SK-N-SH (cell line): ENCODE results near the gene SPDL1. TPM values are rescaled to one million over a fixed set of nuclear protein-coding genes. Genes with fewer than 3 reads are reported as not detected.

Experiments used
- CTCF ChIA-PET: fragments of 300-600, 350-600 bp; formaldehyde crosslinking; extraction: SDS; loops from one replicate; lab custom pipeline; 2021; lab: Yijun Ruan, JAX
- POLR2A ChIA-PET: fragments of 350-600 bp; sonication (Branson Sonifier 250); formaldehyde crosslinking; extraction: SDS; loops from one replicate; lab custom pipeline; 2020; ENCODE audit warnings: antibody characterized with exemption, inconsistent platforms; lab: Yijun Ruan, JAX
- DNase-seq: peaks from one replicate; pipeline ENCODE4 v3.0.0; 2012
- H2AFZ ChIP-seq: fragments of 200-600 bp; sonication (generic); 2 replicates; pipeline ENCODE4 v1.8.1; 2016; ENCODE audit warnings: antibody characterized with exemption, mild to moderate bottlenecking, low read depth
- H3F3A ChIP-seq: fragments of 200-600 bp; sonication (generic); replicated peaks from 2 replicates; pipeline ENCODE3; 2016; ENCODE audit warnings: antibody characterized with exemption, mild to moderate bottlenecking; ENCODE audit not compliant: insufficient read depth
- H3K27ac ChIP-seq, 2 experiments: fragments of 200-500 bp in 1 of 2; fragments of 200-600 bp in 1 of 2; sonication (Bioruptor generic) in 1 of 2; sonication (generic), shearing (Covaris generic) in 1 of 2; 2 replicates each; pipeline versions ENCODE4 v1.5.1 to v1.6.1; 2014 to 2016; ENCODE audit warnings: low read depth in 2 of 2, inconsistent platforms in 1 of 2, low read length in 1 of 2, mild to moderate bottlenecking in 1 of 2, mixed read lengths in 1 of 2
- H3K27me3 ChIP-seq: fragments of 200-600 bp; sonication (generic), shearing (Covaris generic); 2 replicates; pipeline ENCODE4 v1.6.1; 2016; ENCODE audit warnings: mixed run types; ENCODE audit not compliant: insufficient read depth
- H3K36me3 ChIP-seq, 2 experiments: fragments of 200-500 bp in 1 of 2; fragments of 200-600 bp in 1 of 2; sonication (Bioruptor generic) in 1 of 2; sonication (generic) in 1 of 2; replicated peaks in 1 of 2; 2 replicates each; pipeline versions ENCODE3 to v1.5.1; 2014 to 2016; ENCODE audit warnings: low read length in 1 of 2, mild to moderate bottlenecking in 1 of 2; ENCODE audit not compliant: insufficient read depth in 2 of 2, control insufficient read depth in 1 of 2
- H3K4me1 ChIP-seq, 2 experiments: fragments of 200-500 bp in 1 of 2; fragments of 200-600 bp in 1 of 2; sonication (Bioruptor generic) in 1 of 2; sonication (generic), shearing (Covaris generic) in 1 of 2; 2 replicates each; pipeline versions ENCODE4 v1.5.1 to v1.6.1; 2014 to 2016; ENCODE audit warnings: low read depth in 1 of 2, low read length in 1 of 2, mixed run types in 1 of 2; ENCODE audit not compliant: insufficient read depth in 2 of 2, control insufficient read depth in 1 of 2
- H3K4me2 ChIP-seq: fragments of 200-600 bp; sonication (generic), shearing (Covaris generic); 2 replicates; pipeline ENCODE4 v1.6.1; 2017; ENCODE audit warnings: mixed run types
- H3K4me3 ChIP-seq, 2 experiments: fragments of 200-500 bp in 1 of 2; fragments of 200-600 bp in 1 of 2; sonication (Bioruptor generic) in 1 of 2; sonication (generic), shearing (Covaris generic) in 1 of 2; 2 replicates each; pipeline versions ENCODE4 v1.5.1 to v1.8.1; 2014 to 2016; ENCODE audit warnings: low read depth in 2 of 2, inconsistent platforms in 1 of 2, low read length in 1 of 2, mild to moderate bottlenecking in 1 of 2, mixed read lengths in 1 of 2, moderate library complexity in 1 of 2
- H3K79me2 ChIP-seq: fragments of 200-600 bp; sonication (generic); 2 replicates; pipeline ENCODE4 v1.8.1; 2017; ENCODE audit warnings: mild to moderate bottlenecking; ENCODE audit not compliant: insufficient read depth
- H3K9ac ChIP-seq: fragments of 200-600 bp; sonication (generic); 2 replicates; pipeline ENCODE4 v1.6.1; 2017; ENCODE audit warnings: mixed run types
- H3K9me2 ChIP-seq: fragments of 200-600 bp; sonication (generic); 2 replicates; pipeline ENCODE4 v1.6.1; 2017; ENCODE audit warnings: mixed run types
- H3K9me3 ChIP-seq: fragments of 200-600 bp; sonication (generic); 2 replicates; pipeline ENCODE4 v1.6.1; 2017; ENCODE audit warnings: mixed run types, mild to moderate bottlenecking, moderate library complexity
- H4K20me1 ChIP-seq: fragments of 200-600 bp; sonication (generic); 2 replicates; pipeline ENCODE4 v1.6.1; 2017; ENCODE audit warnings: mild to moderate bottlenecking, mixed run types; ENCODE audit not compliant: insufficient read depth
- ELF1 ChIP-seq: IDR thresholded peaks from 2 replicates; pipeline ENCODE4 v1.4.0; 2012
- EP300 ChIP-seq, 2 experiments: IDR thresholded peaks; 2 replicates each; pipeline versions ENCODE4 v1.4.0 to v1.6.1; 2012; ENCODE audit warnings: borderline replicate concordance in 1 of 2, low read depth in 1 of 2, low read length in 1 of 2
- EZH2phosphoT487 ChIP-seq: fragments of 200-600 bp; sonication (generic); IDR thresholded peaks from 2 replicates; pipeline ENCODE4 v1.6.1; 2017; ENCODE audit warnings: low read depth, mixed run types, mild to moderate bottlenecking, antibody characterized with exemption, moderate library complexity, borderline replicate concordance
- FOXM1 ChIP-seq: IDR thresholded peaks from 2 replicates; pipeline ENCODE4 v1.4.0; 2012; ENCODE audit warnings: low read depth, mild to moderate bottlenecking
- JUND ChIP-seq: IDR thresholded peaks from 2 replicates; pipeline ENCODE4 v1.4.0; 2012
- MXI1 ChIP-seq: IDR thresholded peaks from 2 replicates; pipeline ENCODE4 v1.6.1; 2012; ENCODE audit warnings: mild to moderate bottlenecking, low read depth, low read length, improper control_type of control experiment
- NFIC ChIP-seq: IDR thresholded peaks from 2 replicates; pipeline ENCODE4 v1.4.0; 2012; ENCODE audit warnings: borderline replicate concordance
- POLR2AphosphoS5 ChIP-seq: IDR thresholded peaks from 2 replicates; pipeline ENCODE4 v1.6.1; 2012; ENCODE audit warnings: low read depth, low read length
- RCOR1 ChIP-seq: fragments of 150-350 bp; IDR thresholded peaks from 2 replicates; pipeline ENCODE4 v1.6.1; 2017; ENCODE audit warnings: antibody characterized with exemption, low read length
- RFX5 ChIP-seq: IDR thresholded peaks from 2 replicates; pipeline ENCODE4 v1.6.1; 2012; ENCODE audit warnings: mild to moderate bottlenecking, improper control_type of control experiment, low read length
- RXRA ChIP-seq: IDR thresholded peaks from 2 replicates; pipeline ENCODE4 v1.4.0; 2012; ENCODE audit warnings: low read depth, mild to moderate bottlenecking, borderline replicate concordance
- SIN3A ChIP-seq: IDR thresholded peaks from 2 replicates; pipeline ENCODE4 v1.6.1; 2012; ENCODE audit warnings: low read depth, mild to moderate bottlenecking, low read length, moderate library complexity, borderline replicate concordance
- SMC3 ChIP-seq: IDR thresholded peaks from 2 replicates; pipeline ENCODE4 v1.6.1; 2012; ENCODE audit warnings: low read depth, low read length, improper control_type of control experiment
- TCF12 ChIP-seq: IDR thresholded peaks from 2 replicates; pipeline ENCODE4 v1.4.0; 2012
- TEAD4 ChIP-seq: IDR thresholded peaks from 2 replicates; pipeline ENCODE4 v1.4.0; 2012; ENCODE audit warnings: mild to moderate bottlenecking, borderline replicate concordance; ENCODE audit not compliant: insufficient read depth
- YY1 ChIP-seq: IDR thresholded peaks from 2 replicates; pipeline ENCODE4 v1.4.0; 2012; ENCODE audit warnings: low read depth, mild to moderate bottlenecking
- WGBS: methylation state at CpG from one replicate; pipeline ENCODE4 v1.1.6; 2017; ENCODE audit warnings: low lambda C conversion rate; 5-methylcytosine and 5-hydroxymethylcytosine counted together
- polyA plus RNA-seq, 3 experiments: library from polyadenylated mRNA; depleted of rRNA; stranded (reverse); fragments of >200 nt; gene quantifications; 2 replicates each; pipeline ENCODE4 v1.2.3, GENCODE V29; 2012
- TF ChIP-seq, protein P1 (sequence below): IDR thresholded peaks from 2 replicates; pipeline ENCODE4; 2012
- TF ChIP-seq, protein P2 (sequence below): fragments of 200-600 bp; sonication (generic); IDR thresholded peaks from 2 replicates; pipeline ENCODE4 v1.6.1; 2017; ENCODE audit warnings: antibody characterized with exemption, mild to moderate bottlenecking, moderate library complexity
- TF ChIP-seq, protein P3 (sequence below): IDR thresholded peaks from 2 replicates; pipeline ENCODE4 v1.6.1; 2012; ENCODE audit warnings: mild to moderate bottlenecking, low read depth, low read length, moderate library complexity
- TF ChIP-seq, protein P4 (sequence below): IDR thresholded peaks from 2 replicates; pipeline ENCODE4 v1.4.0; 2012; ENCODE audit warnings: low read depth, borderline replicate concordance

The SPDL1 gene
- polyA plus RNA-seq, 1 of the 3 experiments (the other 2 are of a cell fraction) = 45.1 TPM

DNA sequence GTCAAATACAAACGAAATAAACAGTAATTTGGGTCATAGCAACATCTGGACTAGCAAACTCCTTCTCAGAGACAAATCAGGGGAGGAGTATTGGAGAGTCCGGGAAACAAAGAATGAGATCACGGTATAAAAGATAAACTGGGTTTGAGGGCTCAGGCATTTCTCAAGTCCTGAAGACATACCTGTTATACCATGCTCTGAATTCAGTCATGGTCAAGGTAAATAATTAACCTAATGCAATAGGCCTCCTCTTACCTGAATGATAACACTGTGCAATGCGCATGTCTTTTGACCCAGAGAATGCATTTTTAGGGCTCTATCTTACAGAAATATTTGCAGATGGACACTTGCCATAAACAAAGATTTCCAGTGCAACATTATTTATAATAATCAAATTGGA is 31.9 kb upstream of the SPDL1 start:
- no peaks in the 10 kb centered on the region for H3F3A ChIP-seq

More for the DNA sequence above, 31.9 kb upstream of the SPDL1 start:
- no peak overlapping the region for H3K27ac ChIP-seq
- H2AFZ ChIP-seq = no peak overlapping the region
- no peak overlapping the region for H3K4me2 ChIP-seq
- no peaks in the 10 kb centered on the region for H3K36me3 ChIP-seq
- TF ChIP-seq, protein P1, sequence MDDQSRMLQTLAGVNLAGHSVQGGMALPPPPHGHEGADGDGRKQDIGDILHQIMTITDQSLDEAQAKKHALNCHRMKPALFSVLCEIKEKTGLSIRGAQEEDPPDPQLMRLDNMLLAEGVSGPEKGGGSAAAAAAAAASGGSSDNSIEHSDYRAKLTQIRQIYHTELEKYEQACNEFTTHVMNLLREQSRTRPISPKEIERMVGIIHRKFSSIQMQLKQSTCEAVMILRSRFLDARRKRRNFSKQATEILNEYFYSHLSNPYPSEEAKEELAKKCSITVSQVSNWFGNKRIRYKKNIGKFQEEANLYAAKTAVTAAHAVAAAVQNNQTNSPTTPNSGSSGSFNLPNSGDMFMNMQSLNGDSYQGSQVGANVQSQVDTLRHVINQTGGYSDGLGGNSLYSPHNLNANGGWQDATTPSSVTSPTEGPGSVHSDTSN = no peak
- no peak for TF ChIP-seq EP300 (IDR thresholded peaks at IDR 0.05; ENCODE audit: borderline replicate concordance in 1 of 2, low read depth in 1 of 2, low read length in 1 of 2)
- no peak for TF ChIP-seq TCF12
- TF ChIP-seq POLR2AphosphoS5 = no peak
- TF ChIP-seq YY1 = no peak
- TF ChIP-seq, protein P2, sequence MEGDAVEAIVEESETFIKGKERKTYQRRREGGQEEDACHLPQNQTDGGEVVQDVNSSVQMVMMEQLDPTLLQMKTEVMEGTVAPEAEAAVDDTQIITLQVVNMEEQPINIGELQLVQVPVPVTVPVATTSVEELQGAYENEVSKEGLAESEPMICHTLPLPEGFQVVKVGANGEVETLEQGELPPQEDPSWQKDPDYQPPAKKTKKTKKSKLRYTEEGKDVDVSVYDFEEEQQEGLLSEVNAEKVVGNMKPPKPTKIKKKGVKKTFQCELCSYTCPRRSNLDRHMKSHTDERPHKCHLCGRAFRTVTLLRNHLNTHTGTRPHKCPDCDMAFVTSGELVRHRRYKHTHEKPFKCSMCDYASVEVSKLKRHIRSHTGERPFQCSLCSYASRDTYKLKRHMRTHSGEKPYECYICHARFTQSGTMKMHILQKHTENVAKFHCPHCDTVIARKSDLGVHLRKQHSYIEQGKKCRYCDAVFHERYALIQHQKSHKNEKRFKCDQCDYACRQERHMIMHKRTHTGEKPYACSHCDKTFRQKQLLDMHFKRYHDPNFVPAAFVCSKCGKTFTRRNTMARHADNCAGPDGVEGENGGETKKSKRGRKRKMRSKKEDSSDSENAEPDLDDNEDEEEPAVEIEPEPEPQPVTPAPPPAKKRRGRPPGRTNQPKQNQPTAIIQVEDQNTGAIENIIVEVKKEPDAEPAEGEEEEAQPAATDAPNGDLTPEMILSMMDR = no peak
- TF ChIP-seq RCOR1 = no peak
- TF ChIP-seq NFIC = no peak
- TF ChIP-seq TEAD4 = no peak
- no peak for TF ChIP-seq RXRA
- TF ChIP-seq, protein P3, sequence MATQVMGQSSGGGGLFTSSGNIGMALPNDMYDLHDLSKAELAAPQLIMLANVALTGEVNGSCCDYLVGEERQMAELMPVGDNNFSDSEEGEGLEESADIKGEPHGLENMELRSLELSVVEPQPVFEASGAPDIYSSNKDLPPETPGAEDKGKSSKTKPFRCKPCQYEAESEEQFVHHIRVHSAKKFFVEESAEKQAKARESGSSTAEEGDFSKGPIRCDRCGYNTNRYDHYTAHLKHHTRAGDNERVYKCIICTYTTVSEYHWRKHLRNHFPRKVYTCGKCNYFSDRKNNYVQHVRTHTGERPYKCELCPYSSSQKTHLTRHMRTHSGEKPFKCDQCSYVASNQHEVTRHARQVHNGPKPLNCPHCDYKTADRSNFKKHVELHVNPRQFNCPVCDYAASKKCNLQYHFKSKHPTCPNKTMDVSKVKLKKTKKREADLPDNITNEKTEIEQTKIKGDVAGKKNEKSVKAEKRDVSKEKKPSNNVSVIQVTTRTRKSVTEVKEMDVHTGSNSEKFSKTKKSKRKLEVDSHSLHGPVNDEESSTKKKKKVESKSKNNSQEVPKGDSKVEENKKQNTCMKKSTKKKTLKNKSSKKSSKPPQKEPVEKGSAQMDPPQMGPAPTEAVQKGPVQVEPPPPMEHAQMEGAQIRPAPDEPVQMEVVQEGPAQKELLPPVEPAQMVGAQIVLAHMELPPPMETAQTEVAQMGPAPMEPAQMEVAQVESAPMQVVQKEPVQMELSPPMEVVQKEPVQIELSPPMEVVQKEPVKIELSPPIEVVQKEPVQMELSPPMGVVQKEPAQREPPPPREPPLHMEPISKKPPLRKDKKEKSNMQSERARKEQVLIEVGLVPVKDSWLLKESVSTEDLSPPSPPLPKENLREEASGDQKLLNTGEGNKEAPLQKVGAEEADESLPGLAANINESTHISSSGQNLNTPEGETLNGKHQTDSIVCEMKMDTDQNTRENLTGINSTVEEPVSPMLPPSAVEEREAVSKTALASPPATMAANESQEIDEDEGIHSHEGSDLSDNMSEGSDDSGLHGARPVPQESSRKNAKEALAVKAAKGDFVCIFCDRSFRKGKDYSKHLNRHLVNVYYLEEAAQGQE = no peak
- TF ChIP-seq, protein P4, sequence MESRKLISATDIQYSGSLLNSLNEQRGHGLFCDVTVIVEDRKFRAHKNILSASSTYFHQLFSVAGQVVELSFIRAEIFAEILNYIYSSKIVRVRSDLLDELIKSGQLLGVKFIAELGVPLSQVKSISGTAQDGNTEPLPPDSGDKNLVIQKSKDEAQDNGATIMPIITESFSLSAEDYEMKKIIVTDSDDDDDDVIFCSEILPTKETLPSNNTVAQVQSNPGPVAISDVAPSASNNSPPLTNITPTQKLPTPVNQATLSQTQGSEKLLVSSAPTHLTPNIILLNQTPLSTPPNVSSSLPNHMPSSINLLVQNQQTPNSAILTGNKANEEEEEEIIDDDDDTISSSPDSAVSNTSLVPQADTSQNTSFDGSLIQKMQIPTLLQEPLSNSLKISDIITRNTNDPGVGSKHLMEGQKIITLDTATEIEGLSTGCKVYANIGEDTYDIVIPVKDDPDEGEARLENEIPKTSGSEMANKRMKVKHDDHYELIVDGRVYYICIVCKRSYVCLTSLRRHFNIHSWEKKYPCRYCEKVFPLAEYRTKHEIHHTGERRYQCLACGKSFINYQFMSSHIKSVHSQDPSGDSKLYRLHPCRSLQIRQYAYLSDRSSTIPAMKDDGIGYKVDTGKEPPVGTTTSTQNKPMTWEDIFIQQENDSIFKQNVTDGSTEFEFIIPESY = no peak
- no peak for TF ChIP-seq EZH2phosphoT487
- TF ChIP-seq ELF1 = no peak
- no peak for TF ChIP-seq JUND
- no peak for TF ChIP-seq SMC3
- TF ChIP-seq SIN3A = no peak
- no peak for TF ChIP-seq RFX5
- no peak for TF ChIP-seq FOXM1
- TF ChIP-seq MXI1 = no peak
- no peaks in the 10 kb centered on the region for H3K27me3 ChIP-seq
- no peaks in the 10 kb centered on the region for H3K9me3 ChIP-seq
- no peak for DNase-seq
- ChIA-PET POLR2A (no interaction called here), CTCF (interaction anchor here (1.0 kb wide), 1 partner anchor 249 kb away, joined by 3 read pairs; no protein-coding TSS in a partner anchor)
- no peaks in the 10 kb centered on the region for H3K79me2 ChIP-seq
- H3K4me3 ChIP-seq = no peak overlapping the region
- no peaks in the 10 kb centered on the region for H4K20me1 ChIP-seq
- no peaks in the 10 kb centered on the region for H3K9me2 ChIP-seq
- peaks cover 0 to 23% of the 10 kb centered on the region in 2 experiments; a peak in 2 of 4 replicates for H3K4me1 ChIP-seq
- WGBS = 72% methylated on average over 4 of the region's 4 CpGs
- H3K9ac ChIP-seq = no peak overlapping the region
